Natural killer cell (primary cell): ENCODE data around the gene PSTK. TPM values are rescaled to one million over a fixed set of nuclear protein-coding genes. Genes with fewer than 3 reads are reported as not detected.

Experiments
- ATAC-seq, 3 donors: fragments of 150-1000 bp in 2 of 3; fragments of 200-7000 bp in 1 of 3; cut with Tn5 transposase; 1 replicate in 1 of 3; 2 replicates in 2 of 3; pipeline ENCODE4 v1.10.0; 2021; ENCODE audit warnings: mild to moderate bottlenecking in 2 of 3, moderate library complexity in 2 of 3
- DNase-seq, 2 donors: peaks; one replicate each; pipeline versions ENCODE4 v3.0.0 to v3.0.0-alpha.2; 2013 to 2021; ENCODE audit warnings: mixed read lengths in 1 of 2
- H3K27ac ChIP-seq: one replicate; pipeline ENCODE4 v1.5.1; 2013; ENCODE audit warnings: mild to moderate bottlenecking, low read length
- H3K27me3 ChIP-seq: one replicate; pipeline ENCODE4 v1.6.1; 2013; ENCODE audit warnings: low read length; ENCODE audit not compliant: control insufficient read depth, insufficient read depth
- H3K36me3 ChIP-seq: one replicate; pipeline ENCODE4 v1.6.1; 2013; ENCODE audit warnings: low read length; ENCODE audit not compliant: control insufficient read depth, insufficient read depth
- H3K4me1 ChIP-seq: one replicate; pipeline ENCODE4 v1.6.1; 2013; ENCODE audit warnings: low read length; ENCODE audit not compliant: control insufficient read depth, insufficient read depth
- H3K4me3 ChIP-seq: one replicate; pipeline ENCODE4 v1.5.1; 2013; ENCODE audit warnings: low read length
- H3K9me3 ChIP-seq: one replicate; pipeline ENCODE4 v1.6.1; 2013; ENCODE audit warnings: low read length; ENCODE audit not compliant: control insufficient read depth, insufficient read depth
- H3K27ac Mint-ChIP-seq, 2 donors: one replicate each; pipeline ENCODE4 v1.8.0; 2022; ENCODE audit warnings: mild to moderate bottlenecking in 2 of 2, mixed read lengths in 2 of 2, moderate library complexity in 1 of 2
- H3K27me3 Mint-ChIP-seq, 2 donors: one replicate each; pipeline ENCODE4 v1.8.0; 2022; ENCODE audit warnings: low read depth in 2 of 2, mixed read lengths in 2 of 2
- H3K36me3 Mint-ChIP-seq: one replicate; pipeline ENCODE4 v1.8.0; 2022; ENCODE audit warnings: mixed read lengths
- H3K4me1 Mint-ChIP-seq, 2 donors: one replicate each; pipeline ENCODE4 v1.8.0; 2022; ENCODE audit warnings: mixed read lengths in 2 of 2
- H3K4me3 Mint-ChIP-seq: one replicate; pipeline ENCODE4 v1.8.0; 2022; ENCODE audit warnings: mild to moderate bottlenecking, moderate library complexity, mixed read lengths
- H3K9me3 Mint-ChIP-seq, 2 donors: one replicate each; pipeline ENCODE4 v1.8.0; 2022; ENCODE audit warnings: mixed read lengths in 2 of 2
- WGBS: methylation state at CpG from one replicate; pipeline ENCODE4 v1.1.7; 2013; ENCODE audit warnings: missing lambda C conversion rate; ENCODE audit not compliant: insufficient coverage; 5-methylcytosine and 5-hydroxymethylcytosine counted together
- intact Hi-C: fragments of 100-400 bp; cut with micrococcal nuclease; formaldehyde crosslinking; loops from one replicate; pipeline ENCODE4 v1.14.2; 2022
- total RNA-seq, 4 donors: library from RNA; stranded (reverse); fragments of 120-200 nt in 1 of 4; gene quantifications; one replicate each; pipeline versions ENCODE4 v1.2.3 to v1.2.4, GENCODE V29; 2013 to 2022
- TF ChIP-seq, protein P1 (sequence below): fragments of 200-600 bp; IDR thresholded peaks from one replicate; pipeline ENCODE4 v1.8.0; 2022; ENCODE audit warnings: antibody characterized with exemption

PSTK gene
- total RNA-seq, 3 donors from 2014 or later (not counting 1 experiment from before 2014, with no cell fraction given) = 10.6 to 13.8 (median 13.7) TPM

GRCh38 chr10:123011987-123012386 lies 31.8 kb downstream of the PSTK start:
- peaks cover 14% of the 10 kb centered on the region for H3K4me1 ChIP-seq
- H3K27ac ChIP-seq = no peak overlapping the region
- intact Hi-C loops = no loop called here
- no peak overlapping the region for H3K27ac Mint-ChIP-seq
- H3K27me3 Mint-ChIP-seq = no peaks in the 10 kb centered on the region
- no peak overlapping the region for H3K4me3 ChIP-seq
- H3K36me3 ChIP-seq = no peaks in the 10 kb centered on the region
- ATAC-seq = no peak
- no peaks in the 10 kb centered on the region for H3K9me3 ChIP-seq
- H3K4me1 Mint-ChIP-seq = peaks cover 40 to 45% of the 10 kb centered on the region in 2 donors
- TF ChIP-seq, protein P1, sequence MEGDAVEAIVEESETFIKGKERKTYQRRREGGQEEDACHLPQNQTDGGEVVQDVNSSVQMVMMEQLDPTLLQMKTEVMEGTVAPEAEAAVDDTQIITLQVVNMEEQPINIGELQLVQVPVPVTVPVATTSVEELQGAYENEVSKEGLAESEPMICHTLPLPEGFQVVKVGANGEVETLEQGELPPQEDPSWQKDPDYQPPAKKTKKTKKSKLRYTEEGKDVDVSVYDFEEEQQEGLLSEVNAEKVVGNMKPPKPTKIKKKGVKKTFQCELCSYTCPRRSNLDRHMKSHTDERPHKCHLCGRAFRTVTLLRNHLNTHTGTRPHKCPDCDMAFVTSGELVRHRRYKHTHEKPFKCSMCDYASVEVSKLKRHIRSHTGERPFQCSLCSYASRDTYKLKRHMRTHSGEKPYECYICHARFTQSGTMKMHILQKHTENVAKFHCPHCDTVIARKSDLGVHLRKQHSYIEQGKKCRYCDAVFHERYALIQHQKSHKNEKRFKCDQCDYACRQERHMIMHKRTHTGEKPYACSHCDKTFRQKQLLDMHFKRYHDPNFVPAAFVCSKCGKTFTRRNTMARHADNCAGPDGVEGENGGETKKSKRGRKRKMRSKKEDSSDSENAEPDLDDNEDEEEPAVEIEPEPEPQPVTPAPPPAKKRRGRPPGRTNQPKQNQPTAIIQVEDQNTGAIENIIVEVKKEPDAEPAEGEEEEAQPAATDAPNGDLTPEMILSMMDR = no peak
- no peaks in the 10 kb centered on the region for H3K36me3 Mint-ChIP-seq
- no peaks in the 10 kb centered on the region for H3K9me3 Mint-ChIP-seq
- H3K27me3 ChIP-seq = no peaks in the 10 kb centered on the region
- H3K4me3 Mint-ChIP-seq = no peak overlapping the region
- WGBS = 92% methylated on average over 3 of the region's 3 CpGs
- no peak for DNase-seq

DNA sequence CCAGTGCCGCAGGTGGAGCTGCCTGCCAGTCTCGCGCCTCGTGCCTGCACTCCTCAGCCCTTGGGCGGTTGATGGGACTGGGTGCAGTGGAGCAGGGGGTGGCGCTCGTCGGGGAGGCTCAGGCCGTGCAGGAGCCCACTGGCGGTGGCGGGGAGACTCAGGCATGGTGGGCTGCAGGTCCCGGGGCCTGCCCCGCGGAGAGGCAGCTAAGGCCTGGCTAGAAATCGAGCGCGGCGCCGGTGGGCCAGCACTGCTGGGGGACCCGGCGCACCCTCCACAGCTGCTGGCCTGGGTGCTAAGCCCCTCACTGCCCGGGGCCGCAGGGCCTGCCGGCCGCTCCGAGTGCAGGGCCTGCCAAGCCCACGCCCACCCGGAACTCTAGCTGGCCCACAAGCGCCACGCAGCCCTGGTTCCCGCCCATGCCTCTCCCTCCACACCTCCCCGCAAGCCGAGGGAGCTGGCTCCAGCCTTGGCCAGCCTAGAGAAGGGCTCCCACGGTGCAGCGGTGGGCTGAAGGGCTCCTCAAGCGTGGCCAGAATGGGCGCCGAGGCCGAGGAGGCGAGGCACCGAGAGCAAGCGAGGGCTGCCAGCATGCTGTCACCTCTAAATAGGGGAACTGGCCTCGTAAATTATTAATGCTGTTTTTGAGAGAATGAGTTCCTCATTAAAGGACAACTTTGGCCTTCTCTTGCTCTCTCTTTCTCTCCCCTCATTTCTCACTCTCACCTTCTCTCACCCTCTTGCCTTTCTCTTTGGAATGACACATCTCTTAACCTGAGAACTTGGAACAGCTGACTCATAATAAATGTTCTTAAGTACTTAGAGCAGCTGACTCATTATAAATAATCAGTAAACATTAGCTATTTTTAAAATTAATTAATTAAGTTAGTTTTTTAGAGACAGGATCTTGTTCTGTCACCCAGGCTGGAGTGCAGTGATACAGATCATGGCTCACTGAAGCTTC lies 33.5 kb downstream of the PSTK start:
- 92% methylated on average over 43 of the region's 43 CpGs for WGBS
- DNase-seq (no peak), ATAC-seq (no peak)
- Mint-ChIP-seq H3K27ac (no peak overlapping the region), H3K4me1 (peaks cover 23 to 27% of the 10 kb centered on the region in 2 donors), H3K9me3 (no peaks in the 10 kb centered on the region), H3K27me3 (no peaks in the 10 kb centered on the region), H3K4me3 (no peak overlapping the region), H3K36me3 (no peaks in the 10 kb centered on the region)
- Histone ChIP-seq H3K4me1 (peaks cover 7% of the 10 kb centered on the region), H3K27ac (no peak overlapping the region), H3K9me3 (no peaks in the 10 kb centered on the region), H3K36me3 (no peaks in the 10 kb centered on the region), H3K4me3 (no peak overlapping the region), H3K27me3 (no peaks in the 10 kb centered on the region)
- intact Hi-C loops = no loop called here
- TF ChIP-seq, protein P1 = no peak

GRCh38 chr10:123014772-123015171 lies 34.6 kb downstream of the PSTK start:
- Mint-ChIP-seq H3K4me3 (no peak overlapping the region), H3K9me3 (no peaks in the 10 kb centered on the region), H3K27me3 (no peaks in the 10 kb centered on the region), H3K4me1 (peaks cover 12 to 18% of the 10 kb centered on the region in 2 donors), H3K36me3 (no peaks in the 10 kb centered on the region), H3K27ac (no peak overlapping the region)
- Histone ChIP-seq H3K4me1 (no peaks in the 10 kb centered on the region), H3K4me3 (no peak overlapping the region), H3K27ac (no peak overlapping the region), H3K27me3 (no peaks in the 10 kb centered on the region), H3K36me3 (no peaks in the 10 kb centered on the region), H3K9me3 (no peaks in the 10 kb centered on the region)
- no peak for ATAC-seq
- DNase-seq = no peak
- TF ChIP-seq, protein P1 = no peak
- WGBS = 98% methylated on average over 2 of the region's 2 CpGs
- intact Hi-C loops = no loop called here
